Measurements from ENCODE around the gene IZUMO1. TPM values are rescaled to one million over a fixed set of nuclear protein-coding genes. Genes with fewer than 3 reads are reported as not detected.

The IZUMO1 gene
- total and polyA plus RNA-seq, 2 of the 4 experiments (the other 2 are of a cell fraction) = not detected

DNA sequence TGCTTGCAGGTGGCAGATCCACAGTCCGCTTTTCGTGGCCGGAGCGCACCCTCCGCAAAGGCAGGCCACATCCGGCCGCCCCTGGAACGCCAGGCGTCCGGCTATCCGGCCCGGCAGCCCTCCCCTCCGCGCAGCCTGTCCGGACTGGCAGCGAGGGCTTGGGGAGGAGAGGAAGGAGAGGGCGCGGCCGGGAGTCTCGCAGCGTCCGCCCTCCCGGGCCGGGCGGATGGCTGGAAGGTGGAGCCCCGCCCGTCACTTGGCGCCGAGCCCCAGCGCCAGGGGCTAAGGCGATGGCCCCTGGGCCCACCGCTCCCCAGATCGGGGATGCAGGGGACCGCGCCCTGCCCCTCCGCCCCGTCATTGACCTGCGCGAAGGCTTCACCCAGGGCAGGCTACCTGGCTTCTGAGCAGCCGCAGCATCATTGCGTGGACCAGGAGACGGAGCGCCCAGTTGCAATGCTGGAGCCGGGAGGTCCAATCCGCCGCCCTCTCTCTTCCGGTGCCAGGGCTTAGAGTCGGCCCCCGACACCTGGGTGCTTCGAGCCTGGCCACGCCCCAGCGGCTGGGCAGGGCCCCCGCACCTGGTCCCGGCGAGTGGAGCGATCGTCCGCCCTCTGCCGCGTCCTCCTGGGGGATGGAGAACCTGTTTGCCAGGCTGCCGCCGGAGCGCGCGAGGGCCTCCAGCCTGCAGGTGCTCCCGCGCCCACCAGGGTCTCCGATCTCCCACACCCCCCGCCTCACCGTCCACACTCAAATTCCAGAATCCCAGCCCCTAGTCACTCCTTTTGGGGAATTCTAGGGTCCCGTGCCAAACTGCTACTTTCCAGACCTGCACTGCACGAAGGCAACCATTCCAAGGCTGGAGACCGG, 6.0 kb upstream of the IZUMO1 start, which contains the start of gene FUT1:
FUT1 (minus strand) TSS at position 146 of the 870 bp plus-strand sequence. CDS start 1,360 bp downstream, outside the sequence.
- H3K9ac ChIP-seq (ENCODE audit: low read depth, low read length) = no peak within 1 kb of the TSS
- peak within 1 kb of the TSS; percentile 18; the same call in 1 of the 2 replicates for H3K4me3 ChIP-seq (ENCODE audit: insufficient read depth, low read depth, low read length)
- dilution Hi-C loops (cut with HindIII; ENCODE audit: low sequenced_read_pairs, unreplicated experiment) (no loop called here), in situ Hi-C loops (cut with MboI; ENCODE audit: low sequenced_read_pairs) (no loop called here), intact Hi-C loops (cut with micrococcal nuclease) (no loop called here)
- no TSS peak for BruUV-seq (replicated peaks)
- peaks cover 4% of the 10 kb centered on the region; the same call in 1 of the 2 replicates for H3K4me1 ChIP-seq (ENCODE audit: control insufficient read depth, insufficient read depth, low read length)
- peak within 1 kb of the TSS; percentile 46 for H3K4me2 ChIP-seq (ENCODE audit: low read depth, low read length)
- no peak within 1 kb of the TSS for H2AK5ac ChIP-seq (ENCODE audit: low read depth, low read length)
- no peak within 1 kb of the TSS for H2BK20ac ChIP-seq (ENCODE audit: low read depth, low read length)
- peak within 1 kb of the TSS; percentile 88 for H2AFZ ChIP-seq (replicated peaks; ENCODE audit: low read length, poor library complexity)
- ChIA-PET POLR2A (ENCODE audit: unreplicated experiment) (no interaction called here), CTCF (no interaction called here)
- H3K14ac ChIP-seq (replicated peaks; ENCODE audit: low read depth, low read length) = peak within 1 kb of the TSS; percentile 41; the same call in 1 of the 2 replicates
- H4K5ac ChIP-seq (ENCODE audit: low read depth, low read length) = no peak within 1 kb of the TSS
- peak within 1 kb of the TSS; percentile 75 for H2AK9ac ChIP-seq (replicated peaks; ENCODE audit: low read depth, low read length, poor library complexity)
- DNase-seq (no peak), ATAC-seq (ENCODE audit: low read depth) (peak; percentile 90)
- no peak within 1 kb of the TSS for H3K56ac ChIP-seq (ENCODE audit: extremely low read depth, insufficient read depth, low read length)
- no peak within 1 kb of the TSS for H3K27ac ChIP-seq (ENCODE audit: insufficient read depth, low read length)
- H3K27me3 ChIP-seq (ENCODE audit: control insufficient read depth, insufficient read depth, low read length) = peaks cover 35% of the 10 kb centered on the region
- WGBS, 2 experiments (ENCODE audit: extremely low coverage in 2 of 2, insufficient read length in 1 of 2) = 1% methylated on average over 32 of the region's 73 CpGs; no CpG with 5 or more reads in 1 of the 2 experiments
- H3K23ac ChIP-seq (ENCODE audit: low read depth, low read length) = no peak within 1 kb of the TSS
- no peaks in the 10 kb centered on the region for H3K9me1 ChIP-seq (ENCODE audit: insufficient read depth, low read length)
- H4K91ac ChIP-seq (ENCODE audit: insufficient read depth, low read depth, low read length) = no peak within 1 kb of the TSS
- H3K36me3 ChIP-seq (ENCODE audit: control insufficient read depth, insufficient read depth, low read length) = no peaks in the 10 kb centered on the region
- H2BK15ac ChIP-seq (ENCODE audit: low read depth, low read length) = no peak within 1 kb of the TSS
- no peak within 1 kb of the TSS for H2BK120ac ChIP-seq (ENCODE audit: low read depth, low read length)
- H3K79me1 ChIP-seq (ENCODE audit: low read depth in 1 of 2, low read length in 2 of 2) = no peaks in the 10 kb centered on the region
- no peak within 1 kb of the TSS for H2BK5ac ChIP-seq (ENCODE audit: low read depth, low read length, poor library complexity, severe bottlenecking)
- H3K18ac ChIP-seq (ENCODE audit: low read depth, low read length) = no peak within 1 kb of the TSS
- no peaks in the 10 kb centered on the region for H3K9me3 ChIP-seq (ENCODE audit: control insufficient read depth, insufficient read depth, low read length)
- 0 out of 2 replicates have a peak within 1 kb of the TSS, but pooled peaks have one; percentile 9 for H3K4ac ChIP-seq (ENCODE audit: low read depth, low read length)
- no peak within 1 kb of the TSS; a peak in 1 of 4 replicates for H4K8ac ChIP-seq (ENCODE audit: low read depth in 2 of 2, low read length in 2 of 2)
- no peaks in the 10 kb centered on the region for H4K20me1 ChIP-seq (ENCODE audit: insufficient read depth, low read length)
- TF ChIP-seq NFE2L2 (IDR thresholded peaks at IDR 0.05; ENCODE audit: low read depth, low read length) = no peak
- no peak for TF ChIP-seq POLR2A (IDR thresholded peaks at IDR 0.05; ENCODE audit: low read depth, low read length)
- TF ChIP-seq RAD21 (IDR thresholded peaks at IDR 0.05; ENCODE audit: low read length) = no peak
- TF ChIP-seq USF2 (IDR thresholded peaks at IDR 0.05; ENCODE audit: low read depth, low read length) = no peak
- no peak for TF ChIP-seq MAZ (IDR thresholded peaks at IDR 0.05; ENCODE audit: borderline replicate concordance, low read depth, low read length)
- TF ChIP-seq SMC3 (IDR thresholded peaks at IDR 0.05; ENCODE audit: low read depth, low read length) = no peak
- TF ChIP-seq FOS (IDR thresholded peaks at IDR 0.05; ENCODE audit: low read depth, low read length) = no peak
- no peak for TF ChIP-seq CEBPB (IDR thresholded peaks at IDR 0.05; ENCODE audit: low read depth, low read length)
- no peak for TF ChIP-seq MAFK (IDR thresholded peaks at IDR 0.05; ENCODE audit: low read depth, low read length)
- TF ChIP-seq RFX5 (IDR thresholded peaks at IDR 0.05; ENCODE audit: low read depth, low read length) = no peak
- no peak for TF ChIP-seq ELK1 (IDR thresholded peaks at IDR 0.05; ENCODE audit: borderline replicate concordance, low read depth, low read length)
- no peak for TF ChIP-seq BHLHE40 (IDR thresholded peaks at IDR 0.05; ENCODE audit: low read depth, low read length)
- TF ChIP-seq RCOR1 (IDR thresholded peaks at IDR 0.05; ENCODE audit: insufficient replicate concordance, low read length) = no peak
- no peak for TF ChIP-seq MXI1 (IDR thresholded peaks at IDR 0.05; ENCODE audit: borderline replicate concordance, low read depth, low read length)
